ENCODE measurements around the gene PARD3B. TPM values are rescaled to one million over a fixed set of nuclear protein-coding genes. Genes with fewer than 3 reads are reported as not detected.

Gene PARD3B
- total and polyA plus RNA-seq, 10 of the 15 experiments (the other 5 are each of a cell fraction or from before 2014, with no cell fraction given), result 0.01 to 0.54 (median 0.07) TPM; not detected in 7

GRCh38 chr2:205407984-205408383 is 862.7 kb downstream of the PARD3B start:
- no peak overlapping the region for H3K27ac ChIP-seq (ENCODE audit: control insufficient read depth, insufficient read depth)
- H2AFZ ChIP-seq (ENCODE audit: control insufficient read depth, low read depth, low read length), result no peak overlapping the region
- FAIRE-seq, result no peak
- POLR2A ChIA-PET, result no interaction called here
- BruUV-seq (replicated peaks), result no TSS peak
- H3K79me2 ChIP-seq (ENCODE audit: control insufficient read depth, insufficient read depth, low read length), result no peaks in the 10 kb centered on the region
- WGBS (ENCODE audit: insufficient coverage, insufficient replicate concordance, low lambda C conversion rate, missing lambda C conversion rate), result 0% methylated on average over 3 of the region's 3 CpGs
- H4K20me1 ChIP-seq (ENCODE audit: control insufficient read depth, insufficient read depth), result no peaks in the 10 kb centered on the region
- CTCF ChIA-PET, result no interaction called here
- H3K9me3 ChIP-seq (replicated peaks; ENCODE audit: control insufficient read depth, insufficient read depth, low read length), result no peaks in the 10 kb centered on the region
- no peak overlapping the region for H3K4me3 ChIP-seq
- no peak for ATAC-seq
- intact Hi-C loops (cut with micrococcal nuclease; ENCODE audit: unreplicated experiment), result no loop called here
- no peaks in the 10 kb centered on the region for H3K27me3 ChIP-seq (replicated peaks in 1 of 2; ENCODE audit: control insufficient read depth in 2 of 2, insufficient read depth in 2 of 2, low read length in 1 of 2)
- H3K4me2 ChIP-seq (ENCODE audit: control insufficient read depth, insufficient read depth), result no peak overlapping the region
- SMC1A ChIA-PET (ENCODE audit: uncharacterized antibody, unreplicated experiment), result no interaction called here
- H3K4me1 ChIP-seq (ENCODE audit: control insufficient read depth, insufficient read depth, low read length), result no peaks in the 10 kb centered on the region
- no peak for DNase-seq (ENCODE audit: low read depth, low spot score)
- TF ChIP-seq NRF1 (conservative IDR thresholded peaks at IDR 0.05; ENCODE audit: low read depth, low read length), result no peak
- no peak for TF ChIP-seq MEF2A (IDR thresholded peaks at IDR 0.05; ENCODE audit: insufficient read depth, low read depth, low read length)
- no peak for TF ChIP-seq CBX3 (IDR thresholded peaks at IDR 0.05; ENCODE audit: borderline replicate concordance, low read depth)
- no peak for TF ChIP-seq NBN (IDR thresholded peaks at IDR 0.05)
- TF ChIP-seq USF1 (IDR thresholded peaks at IDR 0.05; ENCODE audit: borderline replicate concordance, extremely low read length, insufficient read depth, low read depth, low read length), result no peak
- no peak for TF ChIP-seq RELB (IDR thresholded peaks at IDR 0.05; ENCODE audit: low read depth)
- no peak for TF ChIP-seq SUZ12 (IDR thresholded peaks at IDR 0.05; ENCODE audit: unreplicated experiment)
- TF ChIP-seq GATAD2B (conservative IDR thresholded peaks at IDR 0.05; ENCODE audit: low read depth), result no peak
- no peak for TF ChIP-seq NFYA (IDR thresholded peaks at IDR 0.05; ENCODE audit: borderline replicate concordance, low read depth, low read length)
- no peak for TF ChIP-seq CREB1 (IDR thresholded peaks at IDR 0.05; ENCODE audit: low read depth)
- TF ChIP-seq WRNIP1 (IDR thresholded peaks at IDR 0.05; ENCODE audit: borderline replicate concordance, low read depth, low read length), result no peak
- no peak overlapping the region for H3K9ac ChIP-seq (ENCODE audit: control insufficient read depth, insufficient read depth, low read length)
- RAD21 ChIA-PET (ENCODE audit: unreplicated experiment), result no interaction called here
- no peaks in the 10 kb centered on the region for H3K36me3 ChIP-seq (ENCODE audit: control insufficient read depth in 2 of 2, insufficient read depth in 2 of 2, low read length in 1 of 2)
- in situ Hi-C loops (cut with MboI), result no loop called here
